Upper lobe of right lung (tissue), 1 donor: ENCODE measurements around the gene HID1. TPM values are rescaled to one million over a fixed set of nuclear protein-coding genes. Genes with fewer than 3 reads are reported as not detected.

Experiments
- ATAC-seq: fragments of 200-7000 bp; cut with Tn5 transposase; one replicate; pipeline ENCODE4 v1.9.1; 2020; ENCODE audit warnings: mild to moderate bottlenecking, moderate library complexity
- DNase-seq: peaks from one replicate; pipeline ENCODE4 v3.0.0-alpha.2; 2020
- H3K27ac ChIP-seq: fragments of 200-600 bp; one replicate; pipeline ENCODE4 v1.8.0; 2022
- H3K27me3 ChIP-seq: fragments of 200-600 bp; one replicate; pipeline ENCODE4 v1.8.0; 2022; ENCODE audit warnings: mild to moderate bottlenecking
- H3K36me3 ChIP-seq: fragments of 200-600 bp; one replicate; pipeline ENCODE4 v1.8.0; 2022
- H3K4me1 ChIP-seq: fragments of 200-600 bp; one replicate; pipeline ENCODE4 v1.8.0; 2022
- H3K4me3 ChIP-seq: fragments of 200-600 bp; one replicate; pipeline ENCODE4 v1.8.0; 2022; ENCODE audit warnings: mild to moderate bottlenecking
- H3K9me3 ChIP-seq: fragments of 200-600 bp; one replicate; pipeline ENCODE4 v1.8.0; 2022
- CTCF ChIP-seq: fragments of 200-600 bp; IDR thresholded peaks from one replicate; pipeline ENCODE4 v1.8.0; 2022; ENCODE audit warnings: antibody characterized with exemption
- intact Hi-C: fragments of 100-400 bp; cut with DNase I; formaldehyde crosslinking; loops from one replicate; pipeline ENCODE4 v1.11.0; 2022
- total RNA-seq: library from RNA; stranded (reverse); fragmentation: NEBNext Ultra II Directional; extraction: Animal tissue kit (Norgen Biotek cat#: 25700); gene quantifications from one replicate; pipeline ENCODE4 v1.2.1, GENCODE V29; 2021
- donor health status: DM: no; HTN: yes; CAD: no; lungs with severe emphysema.

Gene HID1
- total RNA-seq, 1 donor from 2014 or later = 33.5 TPM

GRCh38 chr17:74995847-74996246, 23.3 kb upstream of the HID1 start:
- Histone ChIP-seq H3K27ac (no peak overlapping the region), H3K9me3 (no peaks in the 10 kb centered on the region), H3K27me3 (no peaks in the 10 kb centered on the region), H3K36me3 (peaks cover under 1% of the 10 kb centered on the region), H3K4me3 (no peak overlapping the region), H3K4me1 (no peaks in the 10 kb centered on the region)
- intact Hi-C loops = no loop called here
- no peak for ATAC-seq
- TF ChIP-seq CTCF = no peak
- DNase-seq = no peak

- DNase-seq (no peak), ATAC-seq (no peak)
- no peaks in the 10 kb centered on the region for H3K36me3 ChIP-seq
- H3K9me3 ChIP-seq = no peaks in the 10 kb centered on the region
- TF ChIP-seq CTCF = no peak
- H3K27me3 ChIP-seq = no peaks in the 10 kb centered on the region
- no peak overlapping the region for H3K4me3 ChIP-seq
- no peak overlapping the region for H3K27ac ChIP-seq
- H3K4me1 ChIP-seq = peaks cover 3% of the 10 kb centered on the region
- intact Hi-C loops = no loop called here
Observed at GRCh38 chr17:74994440-74994839, 21.9 kb upstream of the HID1 start.

- Histone ChIP-seq H3K4me1 (peaks cover 6% of the 10 kb centered on the region), H3K27me3 (no peaks in the 10 kb centered on the region), H3K4me3 (no peak overlapping the region), H3K27ac (peak overlapping the region; percentile 56), H3K36me3 (no peaks in the 10 kb centered on the region), H3K9me3 (no peaks in the 10 kb centered on the region)
- intact Hi-C loops = no loop called here
- ATAC-seq = no peak
- DNase-seq = no peak
- TF ChIP-seq CTCF = no peak
Observed at GRCh38 chr17:74992223-74992622, 19.7 kb upstream of the HID1 start.

GRCh38 chr17:74990581-74991105, 18.1 kb upstream of the HID1 start:
- no peak for DNase-seq
- no peaks in the 10 kb centered on the region for H3K9me3 ChIP-seq
- intact Hi-C loops = no loop called here
- no peaks in the 10 kb centered on the region for H3K27me3 ChIP-seq
- no peak for TF ChIP-seq CTCF
- H3K4me3 ChIP-seq = no peak overlapping the region
- no peaks in the 10 kb centered on the region for H3K36me3 ChIP-seq
- ATAC-seq = no peak
- H3K27ac ChIP-seq = no peak overlapping the region
- H3K4me1 ChIP-seq = peaks cover 12% of the 10 kb centered on the region

GRCh38 chr17:74987909-74988711, 15.6 kb upstream of the HID1 start:
- intact Hi-C loops = no loop called here
- Histone ChIP-seq H3K4me1 (peaks cover 17% of the 10 kb centered on the region), H3K9me3 (no peaks in the 10 kb centered on the region), H3K27me3 (no peaks in the 10 kb centered on the region), H3K4me3 (peak overlapping the region; percentile 57), H3K27ac (peak overlapping the region; percentile 89), H3K36me3 (no peaks in the 10 kb centered on the region)
- TF ChIP-seq CTCF = peak; percentile 33
- ATAC-seq = peak; percentile 72
- peak; percentile 87 for DNase-seq
